HepG2 (cell line): ENCODE measurements around the gene MAP2K2. TPM values are rescaled to one million over a fixed set of nuclear protein-coding genes. Genes with fewer than 3 reads are reported as not detected.

Experiments
- ATAC-seq: fragments of 200-7000 bp; cut with Tn5 transposase; 3 replicates; pipeline ENCODE4 v1.9.1; 2020; ENCODE audit warnings: mild to moderate bottlenecking, moderate library complexity
- BruUV-seq: library from RNA; stranded (reverse); fragments of 400-500 nt; replicated peaks from 2 replicates; lab custom pipeline; 2021; lab: Mats Ljungman, UMichigan
- CTCF ChIA-PET: fragments of 300-600 bp; formaldehyde crosslinking; extraction: SDS; loops from one replicate; lab custom pipeline; 2021; ENCODE audit warnings: low total read pairs, inconsistent platforms, low intra/inter-chr PET ratio; lab: Yijun Ruan, JAX
- POLR2A ChIA-PET: fragments of 350-600 bp; sonication (Branson Sonifier 250); formaldehyde crosslinking; loops from one replicate; lab custom pipeline; 2020; ENCODE audit warnings: antibody characterized with exemption, inconsistent platforms; lab: Yijun Ruan, JAX
- DNase-seq: peaks from one replicate; pipeline ENCODE4 v3.0.0-alpha.2; 2015; ENCODE audit warnings: low spot score
- FAIRE-seq: peaks from 3 replicates; lab custom pipeline; 2011; peaks lifted over from hg19 to GRCh38; lab: Jason Lieb, UNC
- H2AFZ ChIP-seq: one replicate; pipeline ENCODE4 v1.6.1; 2011; ENCODE audit warnings: low read length, inconsistent platforms
- H3K27ac ChIP-seq: fragments of 300-600 bp; 3 replicates; pipeline ENCODE4 v1.8.0; 2011; ENCODE audit warnings: mixed run types, mild to moderate bottlenecking, mixed read lengths, low read length, inconsistent platforms; ENCODE audit not compliant: insufficient read depth; ENCODE audit errors: extremely low read length
- H3K27me3 ChIP-seq, 2 experiments: fragments of 200-600 bp in 1 of 2; 2 replicates in 1 of 2; 3 replicates in 1 of 2; pipeline versions ENCODE4 v1.6.0 to v1.8.0; 2011; ENCODE audit warnings: low read length in 2 of 2, mild to moderate bottlenecking in 2 of 2, moderate library complexity in 2 of 2, inconsistent platforms in 1 of 2; ENCODE audit not compliant: insufficient read depth in 2 of 2, control insufficient read depth in 1 of 2
- H3K36me3 ChIP-seq, 2 experiments: fragments of 200-600 bp in 1 of 2; replicated peaks in 1 of 2; 2 replicates in 1 of 2; 3 replicates in 1 of 2; pipeline versions ENCODE4 v1.5.1 to v1.8.0; 2011; ENCODE audit warnings: low read length in 2 of 2, inconsistent platforms in 1 of 2; ENCODE audit not compliant: insufficient read depth in 2 of 2, control insufficient read depth in 1 of 2
- H3K4me1 ChIP-seq: 2 replicates; pipeline ENCODE4 v1.5.1; 2012; ENCODE audit warnings: low read length, inconsistent platforms; ENCODE audit not compliant: insufficient read depth
- H3K4me2 ChIP-seq: 2 replicates; pipeline ENCODE4 v1.6.0; 2011; ENCODE audit warnings: low read depth, low read length, inconsistent platforms
- H3K4me3 ChIP-seq, 3 experiments: fragments of 200-600 bp in 1 of 3; sonication (generic), shearing (Covaris generic) in 1 of 3; replicated peaks in 1 of 3; 2 replicates each; pipeline ENCODE4 v1.5.1; 2011 to 2016; ENCODE audit warnings: low read length in 3 of 3, inconsistent platforms in 2 of 3, low read depth in 2 of 3, mild to moderate bottlenecking in 2 of 3, control low read depth in 1 of 3, mixed read lengths in 1 of 3; ENCODE audit not compliant: insufficient read depth in 1 of 3
- H3K79me2 ChIP-seq: one replicate; pipeline ENCODE4 v1.6.1; 2011; ENCODE audit warnings: low read length, inconsistent platforms; ENCODE audit not compliant: insufficient read depth
- H3K9ac ChIP-seq: 2 replicates; pipeline ENCODE4 v1.6.0; 2011; ENCODE audit warnings: mild to moderate bottlenecking, low read depth, low read length, inconsistent platforms; ENCODE audit not compliant: insufficient read depth
- H3K9me3 ChIP-seq: 2 replicates; pipeline ENCODE4 v1.5.1; 2012; ENCODE audit warnings: mild to moderate bottlenecking, low read length
- H4K20me1 ChIP-seq: 2 replicates; pipeline ENCODE4 v1.6.0; 2011; ENCODE audit warnings: inconsistent platforms, mild to moderate bottlenecking, low read length, moderate library complexity; ENCODE audit not compliant: insufficient read depth
- AGO2 ChIP-seq: fragments of 200-400 bp; formaldehyde crosslinking; optimal IDR thresholded peaks from 2 replicates; pipeline ENCODE3; 2017; ENCODE audit warnings: mild to moderate bottlenecking, low read depth, low read length, moderate library complexity
- POLR2AphosphoS5 ChIP-seq: IDR thresholded peaks from 2 replicates; pipeline ENCODE4 v1.6.1; 2012; ENCODE audit warnings: low read depth, low read length
- RBFOX2 ChIP-seq: fragments of 200-400 bp; formaldehyde crosslinking; IDR thresholded peaks from 2 replicates; pipeline ENCODE4 v1.6.1; 2017; ENCODE audit warnings: low read depth, mild to moderate bottlenecking, low read length
- REST ChIP-seq, 2 experiments: IDR thresholded peaks; 2 replicates each; pipeline ENCODE4 v1.6.1; 2011 to 2012; ENCODE audit warnings: low read length in 2 of 2, borderline replicate concordance in 1 of 2, low read depth in 1 of 2, mild to moderate bottlenecking in 1 of 2, moderate library complexity in 1 of 2
- SRSF1 ChIP-seq: fragments of 200-400 bp; formaldehyde crosslinking; optimal IDR thresholded peaks from 2 replicates; pipeline ENCODE3; 2017; ENCODE audit warnings: mild to moderate bottlenecking, low read depth, low read length, moderate library complexity
- YY1 ChIP-seq: IDR thresholded peaks from 2 replicates; pipeline ENCODE4 v1.6.1; 2011; ENCODE audit warnings: low read length, low read depth, moderate library complexity, mild to moderate bottlenecking; ENCODE audit not compliant: insufficient read depth, insufficient replicate concordance
- ZBTB34 ChIP-seq: sonication (generic); formaldehyde crosslinking; IDR thresholded peaks from 2 replicates; pipeline ENCODE4 v1.8.0; 2022; ENCODE audit warnings: mild to moderate bottlenecking, missing genetic modification reagents
- ZNF501 ChIP-seq: sonication (generic); formaldehyde crosslinking; IDR thresholded peaks from 2 replicates; pipeline ENCODE4 v1.5.1; 2020; ENCODE audit warnings: mild to moderate bottlenecking, moderate library complexity, missing genetic modification reagents
- ZNF574 ChIP-seq: sonication (generic); formaldehyde crosslinking; IDR thresholded peaks from 2 replicates; pipeline ENCODE4 v1.4.0; 2020; ENCODE audit warnings: missing genetic modification reagents
- ZNF740 ChIP-seq: sonication (generic); formaldehyde crosslinking; IDR thresholded peaks from 2 replicates; pipeline ENCODE4 v1.4.0; 2020; ENCODE audit warnings: missing genetic modification reagents
- WGBS: methylation state at CpG from one replicate; pipeline ENCODE4 v1.1.6; 2017; ENCODE audit warnings: low lambda C conversion rate; 5-methylcytosine and 5-hydroxymethylcytosine counted together
- in situ Hi-C: cut with HindIII; loops from 2 replicates; pipeline ENCODE4 v1.10.0; 2017; ENCODE audit warnings: low pct_unique_long_range_greater_than_20kb; ENCODE audit not compliant: extremely low pct_ligation_motif_present
- intact Hi-C: fragments of 100-400 bp; cut with micrococcal nuclease; formaldehyde crosslinking; loops from one replicate; pipeline ENCODE4 v1.10.0; 2022; ENCODE audit not compliant: unreplicated experiment
- polyA plus RNA-seq, 8 experiments: library from polyadenylated mRNA; depleted of rRNA in 3 of 8; stranded (reverse) in 7 of 8; unstranded in 1 of 8; fragments of >200 nt; fragmentation: Illumina TruSeq in 4 of 8; extraction: Trizol in 4 of 8; gene quantifications; 2 replicates each; pipeline versions ENCODE4 v1.2.1 to v1.2.3, GENCODE V29; 2011 to 2016; ENCODE audit warnings: low read depth in 4 of 8, missing spikeins in 1 of 8, mixed read lengths in 1 of 8; ENCODE audit not compliant: insufficient read depth in 1 of 8
- total RNA-seq, 5 experiments: library from RNA; depleted of rRNA; stranded (reverse); fragments of >200 nt; fragmentation: Illumina TruSeq; extraction: Trizol; gene quantifications; 2 replicates each; pipeline ENCODE4 v1.2.3, GENCODE V29; 2016; ENCODE audit warnings: low read depth in 1 of 5
- TF ChIP-seq, protein P1 (sequence below): sonication (generic); formaldehyde crosslinking; IDR thresholded peaks from 2 replicates; pipeline ENCODE4 v1.4.0; 2020; ENCODE audit warnings: missing genetic modification reagents

MAP2K2 gene
- total and polyA plus RNA-seq, 2 of the 13 experiments (the other 11 are each of a cell fraction or from before 2014, with no cell fraction given) = 70.3 to 80.9 TPM

GRCh38 chr19:4066682-4067395 lies 57.1 kb downstream of the MAP2K2 start, which contains the start of gene ZBTB7A:
TSS of gene ZBTB7A (minus strand) at chr19:4066899. CDS start at chr19:4055232, 11,667 bp downstream.
- Histone ChIP-seq H3K4me2 (peak within 1 kb of the TSS; percentile 97), H3K9me3 (no peaks in the 10 kb centered on the region), H3K9ac (peak within 1 kb of the TSS; percentile 85), H3K79me2 (peaks cover 29% of the 10 kb centered on the region), H2AFZ (no peak within 1 kb of the TSS), H3K4me3 (peak within 1 kb of the TSS; percentile 81 to 94 (median 89)), H3K27ac (peak within 1 kb of the TSS; percentile 85), H3K27me3 (no peaks in the 10 kb centered on the region), H3K36me3 (peaks cover 4 to 15% of the 10 kb centered on the region in 2 experiments), H4K20me1 (peaks cover 25% of the 10 kb centered on the region), H3K4me1 (peaks cover 37% of the 10 kb centered on the region)
- peak; percentile 42 for ATAC-seq
- peak; percentile 60 for DNase-seq
- no peak for FAIRE-seq
- no TSS peak for BruUV-seq
- intact Hi-C loops (loop anchor here (5.0 kb wide), 1 partner anchor 585 kb away; no protein-coding TSS in a partner anchor), in situ Hi-C loops (no loop called here)
- POLR2A ChIA-PET = interaction anchor here (1.0 to 2.1 kb wide), 7 partner anchors 9 to 87 kb away, joined by 3 to 19 read pairs (median 7); partner anchors contain the start of genes CREB3L3 and EEF2
- WGBS = no CpG with 5 or more reads among the region's 85 CpGs
- CTCF ChIA-PET = no interaction called here
- TF ChIP-seq RBFOX2 = peak; percentile 50; the same call in 1 of the 2 replicates
- peak; percentile 19 for TF ChIP-seq AGO2
- TF ChIP-seq YY1 = peak; percentile 2
- peak in 1 of 2 experiments; percentile 6; a peak in 1 of 4 replicates for TF ChIP-seq REST (IDR thresholded peaks at IDR 0.05; ENCODE audit: borderline replicate concordance in 1 of 2, low read depth in 1 of 2, low read length in 2 of 2)
- peak; percentile 36; the same call in 1 of the 2 replicates for TF ChIP-seq POLR2AphosphoS5
- TF ChIP-seq ZNF574 (CRISPR knock-in tag) = no peak
- TF ChIP-seq ZNF501 (CRISPR knock-in tag) = no peak
- TF ChIP-seq SRSF1 = peak; percentile 90
- peak; percentile 93 for TF ChIP-seq ZNF740 (CRISPR knock-in tag)
- TF ChIP-seq, protein P1, sequence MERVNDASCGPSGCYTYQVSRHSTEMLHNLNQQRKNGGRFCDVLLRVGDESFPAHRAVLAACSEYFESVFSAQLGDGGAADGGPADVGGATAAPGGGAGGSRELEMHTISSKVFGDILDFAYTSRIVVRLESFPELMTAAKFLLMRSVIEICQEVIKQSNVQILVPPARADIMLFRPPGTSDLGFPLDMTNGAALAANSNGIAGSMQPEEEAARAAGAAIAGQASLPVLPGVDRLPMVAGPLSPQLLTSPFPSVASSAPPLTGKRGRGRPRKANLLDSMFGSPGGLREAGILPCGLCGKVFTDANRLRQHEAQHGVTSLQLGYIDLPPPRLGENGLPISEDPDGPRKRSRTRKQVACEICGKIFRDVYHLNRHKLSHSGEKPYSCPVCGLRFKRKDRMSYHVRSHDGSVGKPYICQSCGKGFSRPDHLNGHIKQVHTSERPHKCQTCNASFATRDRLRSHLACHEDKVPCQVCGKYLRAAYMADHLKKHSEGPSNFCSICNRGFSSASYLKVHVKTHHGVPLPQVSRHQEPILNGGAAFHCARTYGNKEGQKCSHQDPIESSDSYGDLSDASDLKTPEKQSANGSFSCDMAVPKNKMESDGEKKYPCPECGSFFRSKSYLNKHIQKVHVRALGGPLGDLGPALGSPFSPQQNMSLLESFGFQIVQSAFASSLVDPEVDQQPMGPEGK = 0 out of 2 replicates have a peak, but pooled peaks have one; percentile 9
- no peak for TF ChIP-seq ZBTB34 (CRISPR knock-in tag)
